ENCODE results near the gene TNFRSF19.

TNFRSF19 gene

GRCh38 chr13:23722726-23723453, 152.7 kb downstream of the TNFRSF19 start:
- no peak for DNase-seq (ENCODE audit: low spot score)

GRCh38 chr13:23723471-23723870, 153.3 kb downstream of the TNFRSF19 start:
- DNase-seq (ENCODE audit: low spot score): peak; percentile 67

- peak; percentile 17 for DNase-seq (ENCODE audit: low spot score)
These were observed 154.2 kb downstream of the TNFRSF19 start for GRCh38 chr13:23724196-23724970.
